ENCODE data around the gene GRK3. TPM values are rescaled to one million over a fixed set of nuclear protein-coding genes. Genes with fewer than 3 reads are reported as not detected.
"Not testable (repeated sequence)": the region's sequence is repeated elsewhere in the genome, so short reads cannot be mapped to it uniquely, and the experiment has no call there.

GRK3 gene
- total RNA-seq, 1 donor from 2014 or later, result 1.1 TPM

DNA sequence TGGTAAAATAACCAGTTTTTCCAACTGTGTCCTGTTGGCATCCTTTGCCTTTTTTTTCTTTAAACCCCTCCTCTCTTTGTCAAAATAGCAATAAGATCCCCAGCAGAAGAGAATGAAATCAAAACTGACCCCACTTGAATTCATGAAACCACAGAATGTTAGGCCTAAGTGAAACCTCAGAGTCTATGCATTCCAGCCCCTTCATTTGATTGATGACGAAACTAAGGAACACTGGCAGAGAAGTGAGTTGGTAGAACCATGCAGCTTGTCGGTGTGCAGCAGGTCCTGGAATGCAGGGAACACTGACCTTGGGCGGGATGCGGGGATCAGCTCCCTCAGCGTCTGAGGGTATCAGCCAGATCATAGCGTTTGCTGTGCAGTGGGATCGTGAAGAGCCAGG, 57.5 kb downstream of the GRK3 start:
- H3K4me1 Mint-ChIP-seq (ENCODE audit: unreplicated experiment), result no peaks in the 10 kb centered on the region
- H3K4me3 Mint-ChIP-seq (ENCODE audit: unreplicated experiment), result no peak overlapping the region
- DNase-seq (ENCODE audit: extremely low spot score, unreplicated experiment), result no peak
- H3K27me3 Mint-ChIP-seq (ENCODE audit: unreplicated experiment), result peaks cover 4% of the 10 kb centered on the region
- H3K36me3 Mint-ChIP-seq (ENCODE audit: unreplicated experiment), result no peaks in the 10 kb centered on the region
- H3K27ac Mint-ChIP-seq (ENCODE audit: unreplicated experiment), result no peak overlapping the region
- no peaks in the 10 kb centered on the region for H3K9me3 Mint-ChIP-seq (ENCODE audit: unreplicated experiment)
- TF ChIP-seq, protein P1, sequence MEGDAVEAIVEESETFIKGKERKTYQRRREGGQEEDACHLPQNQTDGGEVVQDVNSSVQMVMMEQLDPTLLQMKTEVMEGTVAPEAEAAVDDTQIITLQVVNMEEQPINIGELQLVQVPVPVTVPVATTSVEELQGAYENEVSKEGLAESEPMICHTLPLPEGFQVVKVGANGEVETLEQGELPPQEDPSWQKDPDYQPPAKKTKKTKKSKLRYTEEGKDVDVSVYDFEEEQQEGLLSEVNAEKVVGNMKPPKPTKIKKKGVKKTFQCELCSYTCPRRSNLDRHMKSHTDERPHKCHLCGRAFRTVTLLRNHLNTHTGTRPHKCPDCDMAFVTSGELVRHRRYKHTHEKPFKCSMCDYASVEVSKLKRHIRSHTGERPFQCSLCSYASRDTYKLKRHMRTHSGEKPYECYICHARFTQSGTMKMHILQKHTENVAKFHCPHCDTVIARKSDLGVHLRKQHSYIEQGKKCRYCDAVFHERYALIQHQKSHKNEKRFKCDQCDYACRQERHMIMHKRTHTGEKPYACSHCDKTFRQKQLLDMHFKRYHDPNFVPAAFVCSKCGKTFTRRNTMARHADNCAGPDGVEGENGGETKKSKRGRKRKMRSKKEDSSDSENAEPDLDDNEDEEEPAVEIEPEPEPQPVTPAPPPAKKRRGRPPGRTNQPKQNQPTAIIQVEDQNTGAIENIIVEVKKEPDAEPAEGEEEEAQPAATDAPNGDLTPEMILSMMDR (IDR thresholded peaks at IDR 0.05), result no peak

DNA sequence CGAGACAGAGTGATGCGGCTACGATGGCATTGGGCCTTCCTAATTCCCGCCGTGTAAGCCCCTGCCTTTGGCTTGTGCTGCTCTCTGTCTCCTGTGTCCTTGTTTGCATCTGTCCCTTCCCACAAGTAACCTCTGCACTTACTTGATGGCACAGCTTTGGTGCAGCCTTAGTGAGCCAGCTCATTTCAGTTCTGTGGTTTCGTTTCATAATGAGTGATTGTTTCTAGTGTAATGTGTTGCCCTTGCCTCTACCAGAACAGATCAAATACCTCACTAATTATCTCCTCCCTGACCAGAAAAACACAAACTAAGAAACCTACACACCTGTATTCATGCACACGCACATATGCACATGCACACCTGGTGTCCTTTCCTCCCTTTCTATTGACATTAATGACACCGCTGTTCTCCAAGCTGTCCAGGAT, 58.8 kb downstream of the GRK3 start:
- H3K27me3 Mint-ChIP-seq (ENCODE audit: unreplicated experiment), result peaks cover 4% of the 10 kb centered on the region
- H3K9me3 Mint-ChIP-seq (ENCODE audit: unreplicated experiment), result no peaks in the 10 kb centered on the region
- no peak overlapping the region for H3K27ac Mint-ChIP-seq (ENCODE audit: unreplicated experiment)

DNA sequence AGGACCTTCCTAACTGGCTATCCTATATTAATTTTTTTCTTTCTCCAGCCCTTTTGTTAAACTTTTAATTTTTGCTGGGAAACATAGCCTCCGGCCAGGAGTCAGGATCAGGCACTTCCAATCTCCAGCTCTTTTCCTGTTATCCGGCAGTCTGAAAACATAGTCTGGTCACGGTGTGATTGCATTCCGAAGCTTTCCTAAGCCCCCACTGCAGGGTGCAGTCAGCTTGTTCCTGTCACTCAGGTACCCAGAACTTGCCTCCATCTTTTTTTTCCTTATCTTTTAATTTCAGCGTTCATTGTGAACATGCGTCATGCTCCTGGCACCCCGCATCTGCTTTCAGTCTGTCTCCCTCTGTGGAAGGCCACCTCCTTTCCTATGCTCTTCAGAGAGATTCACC, 59.4 kb downstream of the GRK3 start:
- no peaks in the 10 kb centered on the region for H3K36me3 Mint-ChIP-seq (ENCODE audit: unreplicated experiment)
- no peak overlapping the region for H3K4me3 Mint-ChIP-seq (ENCODE audit: unreplicated experiment)
- no peak overlapping the region for H3K27ac Mint-ChIP-seq (ENCODE audit: unreplicated experiment)
- no peak for DNase-seq (ENCODE audit: extremely low spot score, unreplicated experiment)
- no peaks in the 10 kb centered on the region for H3K9me3 Mint-ChIP-seq (ENCODE audit: unreplicated experiment)
- no peaks in the 10 kb centered on the region for H3K4me1 Mint-ChIP-seq (ENCODE audit: unreplicated experiment)
- H3K27me3 Mint-ChIP-seq (ENCODE audit: unreplicated experiment), result peaks cover 2% of the 10 kb centered on the region
- TF ChIP-seq, protein P1 (IDR thresholded peaks at IDR 0.05), result no peak

More for the DNA sequence above, 58.8 kb downstream of the GRK3 start:
- Mint-ChIP-seq H3K36me3 (ENCODE audit: unreplicated experiment) (no peaks in the 10 kb centered on the region), H3K4me1 (ENCODE audit: unreplicated experiment) (no peaks in the 10 kb centered on the region), H3K4me3 (ENCODE audit: unreplicated experiment) (no peak overlapping the region)
- TF ChIP-seq, protein P1 (IDR thresholded peaks at IDR 0.05), result no peak
- DNase-seq (ENCODE audit: extremely low spot score, unreplicated experiment), result no peak

DNA sequence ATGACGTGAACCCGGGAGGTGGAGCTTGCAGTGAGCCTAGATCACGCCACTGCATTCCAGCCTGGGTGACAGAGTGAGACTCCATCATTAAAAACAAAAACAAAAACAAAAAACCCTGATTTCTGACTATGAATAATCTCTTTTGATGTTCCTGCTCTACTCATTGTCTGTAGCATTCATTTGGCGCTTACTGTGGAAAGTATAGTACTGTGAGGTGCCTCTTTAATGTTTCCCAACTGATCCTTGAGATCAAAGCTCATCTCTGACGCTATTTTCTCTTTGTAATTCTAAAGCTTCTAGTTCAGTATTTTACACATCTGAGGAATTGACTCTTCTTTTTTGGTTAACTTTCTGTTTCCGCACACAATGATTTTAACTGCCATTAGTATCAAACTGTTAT, 60.0 kb downstream of the GRK3 start:
- Mint-ChIP-seq H3K4me3 (ENCODE audit: unreplicated experiment) (no peak overlapping the region), H3K9me3 (ENCODE audit: unreplicated experiment) (no peaks in the 10 kb centered on the region), H3K27ac (ENCODE audit: unreplicated experiment) (no peak overlapping the region), H3K27me3 (ENCODE audit: unreplicated experiment) (peaks cover 2% of the 10 kb centered on the region), H3K36me3 (ENCODE audit: unreplicated experiment) (no peaks in the 10 kb centered on the region), H3K4me1 (ENCODE audit: unreplicated experiment) (no peaks in the 10 kb centered on the region)
- TF ChIP-seq, protein P1 (IDR thresholded peaks at IDR 0.05), result no peak
- no peak for DNase-seq (ENCODE audit: extremely low spot score, unreplicated experiment)

DNA sequence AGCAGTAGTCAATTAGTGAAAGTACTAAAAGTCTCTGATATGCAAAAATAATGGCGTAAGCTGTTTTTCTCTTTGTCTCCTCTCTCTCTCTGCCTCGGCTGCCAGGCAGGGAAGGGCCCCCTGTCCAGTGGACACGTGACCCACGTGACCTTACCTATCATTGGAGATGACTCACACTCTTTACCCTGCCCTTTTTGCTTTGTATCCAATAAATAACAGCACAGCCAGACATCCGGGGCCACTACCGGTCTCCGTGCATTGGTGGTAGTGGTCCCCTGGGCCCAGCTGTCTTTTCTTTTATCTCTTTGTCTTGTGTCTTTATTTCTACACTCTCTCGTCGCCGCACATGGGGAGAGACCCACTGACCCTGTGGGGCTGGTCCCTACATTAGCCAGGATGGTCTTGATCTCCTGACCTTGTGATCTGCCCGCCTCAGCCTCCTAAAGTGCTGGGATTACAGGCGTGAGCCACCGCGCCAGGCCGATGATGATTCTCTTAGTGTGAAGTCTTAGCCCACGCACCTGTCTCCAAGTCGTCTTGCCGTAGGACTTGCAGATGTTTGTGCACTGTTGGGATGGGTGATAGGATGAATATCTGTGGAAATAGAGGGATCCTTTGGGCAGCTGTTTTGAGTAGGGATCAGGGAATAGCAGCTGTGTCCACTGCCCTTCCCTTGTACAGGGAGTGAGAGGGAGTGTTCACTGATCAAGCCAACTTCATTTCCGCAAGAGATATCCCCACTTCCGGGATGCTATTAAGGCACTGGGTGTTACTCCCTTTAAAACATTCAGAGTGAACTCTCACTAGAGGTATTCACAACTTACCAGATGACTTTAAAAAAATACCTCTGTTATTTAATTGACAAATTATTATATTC, 61.5 kb downstream of the GRK3 start:
- not testable (repeated sequence) for H3K4me1 Mint-ChIP-seq (ENCODE audit: unreplicated experiment); H3K4me3 Mint-ChIP-seq (ENCODE audit: unreplicated experiment); H3K9me3 Mint-ChIP-seq (ENCODE audit: unreplicated experiment); H3K27ac Mint-ChIP-seq (ENCODE audit: unreplicated experiment); H3K27me3 Mint-ChIP-seq (ENCODE audit: unreplicated experiment); DNase-seq (ENCODE audit: extremely low spot score, unreplicated experiment); H3K36me3 Mint-ChIP-seq (ENCODE audit: unreplicated experiment)

Data from osteocyte (in vitro differentiated cells).